ENCODE data around the gene ZNF454.

DNA sequence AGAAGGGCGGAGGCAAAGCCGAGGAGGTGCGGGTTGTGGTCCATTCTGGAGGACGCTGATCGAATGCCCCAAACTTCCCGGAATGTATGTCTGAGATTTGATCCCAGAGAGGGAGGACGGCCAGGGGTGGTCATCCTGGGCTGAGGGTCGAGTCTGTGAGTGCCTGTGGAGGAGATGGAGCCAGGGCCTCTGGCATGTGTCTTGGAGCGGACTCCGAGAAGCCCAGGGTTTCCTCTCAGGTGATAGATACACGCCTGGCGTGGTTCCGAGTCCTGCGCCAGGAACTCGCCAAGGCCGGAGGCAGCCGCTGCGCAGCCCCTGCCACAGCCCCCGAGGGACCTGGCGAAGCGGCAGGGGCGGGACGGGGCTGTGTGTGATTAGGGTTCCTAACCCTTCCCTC, 363 bp downstream of the ZNF454 start:
- TF ChIP-seq, protein P1, sequence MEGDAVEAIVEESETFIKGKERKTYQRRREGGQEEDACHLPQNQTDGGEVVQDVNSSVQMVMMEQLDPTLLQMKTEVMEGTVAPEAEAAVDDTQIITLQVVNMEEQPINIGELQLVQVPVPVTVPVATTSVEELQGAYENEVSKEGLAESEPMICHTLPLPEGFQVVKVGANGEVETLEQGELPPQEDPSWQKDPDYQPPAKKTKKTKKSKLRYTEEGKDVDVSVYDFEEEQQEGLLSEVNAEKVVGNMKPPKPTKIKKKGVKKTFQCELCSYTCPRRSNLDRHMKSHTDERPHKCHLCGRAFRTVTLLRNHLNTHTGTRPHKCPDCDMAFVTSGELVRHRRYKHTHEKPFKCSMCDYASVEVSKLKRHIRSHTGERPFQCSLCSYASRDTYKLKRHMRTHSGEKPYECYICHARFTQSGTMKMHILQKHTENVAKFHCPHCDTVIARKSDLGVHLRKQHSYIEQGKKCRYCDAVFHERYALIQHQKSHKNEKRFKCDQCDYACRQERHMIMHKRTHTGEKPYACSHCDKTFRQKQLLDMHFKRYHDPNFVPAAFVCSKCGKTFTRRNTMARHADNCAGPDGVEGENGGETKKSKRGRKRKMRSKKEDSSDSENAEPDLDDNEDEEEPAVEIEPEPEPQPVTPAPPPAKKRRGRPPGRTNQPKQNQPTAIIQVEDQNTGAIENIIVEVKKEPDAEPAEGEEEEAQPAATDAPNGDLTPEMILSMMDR (IDR thresholded peaks at IDR 0.05; ENCODE audit: low read depth, low read length) = no peak
- no peak for TF ChIP-seq EZH2phosphoT487 (IDR thresholded peaks at IDR 0.05; ENCODE audit: low read depth)
